ACC112 (cell line): ENCODE results near the gene NR1I2.

Experiments
- H2AFZ ChIP-seq: fragments of 200-600 bp; sonication (generic); one replicate; pipeline ENCODE4 v1.6.0; 2017; ENCODE audit warnings: antibody characterized with exemption, low read length; ENCODE audit not compliant: unreplicated experiment
- H3K27ac ChIP-seq: fragments of 200-600 bp; sonication (generic); 2 replicates; pipeline ENCODE4 v1.5.1; 2014; ENCODE audit warnings: low read depth, mild to moderate bottlenecking, antibody characterized with exemption, low read length, moderate library complexity
- H3K27me3 ChIP-seq: fragments of 200-600 bp; sonication (generic); 2 replicates; pipeline ENCODE4 v1.6.1; 2014; ENCODE audit warnings: mild to moderate bottlenecking, antibody characterized with exemption, low read length, moderate library complexity, mixed read lengths; ENCODE audit not compliant: insufficient read depth
- H3K36me3 ChIP-seq: fragments of 200-600 bp; sonication (generic); 2 replicates; pipeline ENCODE4 v1.6.1; 2016; ENCODE audit warnings: mild to moderate bottlenecking, antibody characterized with exemption, low read length, moderate library complexity, mixed read lengths; ENCODE audit not compliant: insufficient read depth
- H3K4me1 ChIP-seq: fragments of 200-600 bp; sonication (generic); one replicate; pipeline ENCODE4 v1.6.1; 2016; ENCODE audit warnings: low read length, mixed read lengths; ENCODE audit not compliant: insufficient read depth, unreplicated experiment, control insufficient read depth
- H3K4me3 ChIP-seq: fragments of 200-600 bp; sonication (generic); 2 replicates; pipeline ENCODE4 v1.5.1; 2014; ENCODE audit warnings: mild to moderate bottlenecking, low read depth, low read length
- H3K79me2 ChIP-seq: fragments of 200-600 bp; sonication (generic); one replicate; pipeline ENCODE4 v1.6.0; 2016; ENCODE audit warnings: low read length; ENCODE audit not compliant: control insufficient read depth, unreplicated experiment, insufficient read depth

The NR1I2 gene

DNA sequence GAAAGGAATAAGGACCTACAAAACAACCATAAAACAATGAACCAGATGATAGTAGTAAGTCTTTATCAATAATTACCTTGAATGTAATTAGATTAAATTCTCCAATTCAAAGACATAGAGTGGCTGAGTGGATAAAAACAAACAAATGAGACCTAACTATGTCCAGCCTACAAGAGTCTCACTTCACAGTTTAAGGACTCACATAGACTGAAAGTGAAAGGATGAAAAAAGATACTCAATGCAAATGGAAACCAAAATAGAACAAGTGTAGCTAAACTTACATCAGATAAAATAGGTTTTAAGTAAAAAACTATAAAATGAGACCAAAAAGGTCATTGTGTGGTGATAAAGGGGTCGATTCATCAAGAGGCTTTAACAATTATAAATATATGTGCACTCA, 21.9 kb upstream of the NR1I2 start:
- H3K4me1 ChIP-seq = no peaks in the 10 kb centered on the region
- no peaks in the 10 kb centered on the region for H3K36me3 ChIP-seq
- no peaks in the 10 kb centered on the region for H3K27me3 ChIP-seq
- H2AFZ ChIP-seq = no peak overlapping the region
- no peak overlapping the region for H3K4me3 ChIP-seq
- H3K79me2 ChIP-seq = no peaks in the 10 kb centered on the region
- H3K27ac ChIP-seq = no peak overlapping the region

DNA sequence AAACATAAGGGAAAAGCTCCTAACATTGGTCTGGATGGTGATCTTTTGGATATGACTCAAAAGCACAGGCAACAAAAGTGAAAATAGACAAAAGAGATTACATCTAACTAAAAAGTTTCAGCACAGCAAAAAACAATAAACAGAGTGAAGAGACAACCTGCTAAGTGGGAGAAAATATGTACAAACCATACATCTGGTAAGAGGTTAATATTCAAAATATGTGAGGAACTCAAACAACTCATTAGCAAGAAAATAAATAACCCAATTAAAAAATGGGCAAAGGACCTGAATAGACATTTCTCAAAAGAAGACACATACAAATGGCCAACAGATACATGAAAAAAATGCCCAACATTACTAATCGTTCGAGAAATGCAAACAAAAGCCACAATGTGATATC, 19.0 kb upstream of the NR1I2 start:
- Histone ChIP-seq H3K27ac (no peak overlapping the region), H3K4me3 (no peak overlapping the region), H3K27me3 (no peaks in the 10 kb centered on the region), H3K79me2 (no peaks in the 10 kb centered on the region), H3K4me1 (no peaks in the 10 kb centered on the region), H2AFZ (no peak overlapping the region), H3K36me3 (no peaks in the 10 kb centered on the region)

DNA sequence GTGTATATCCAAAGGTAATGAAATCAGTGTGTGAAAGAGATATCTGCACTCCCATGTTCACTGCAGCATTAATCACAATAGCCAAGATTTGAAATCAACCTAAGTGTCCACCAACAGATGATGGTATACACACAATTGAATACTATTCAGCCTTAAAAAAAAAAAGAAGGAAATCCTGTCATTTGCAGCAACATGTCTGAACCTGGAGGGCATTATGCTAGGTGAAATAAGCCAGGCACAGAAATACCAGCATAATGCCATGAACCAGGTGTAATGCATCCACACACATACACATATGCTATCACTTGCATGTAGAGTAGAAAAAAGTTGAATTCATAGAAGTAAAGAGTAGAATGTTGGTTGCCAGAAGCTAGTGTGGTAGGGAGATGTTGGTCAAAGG, 18.4 kb upstream of the NR1I2 start:
- H2AFZ ChIP-seq = no peak overlapping the region
- H3K79me2 ChIP-seq = no peaks in the 10 kb centered on the region

DNA sequence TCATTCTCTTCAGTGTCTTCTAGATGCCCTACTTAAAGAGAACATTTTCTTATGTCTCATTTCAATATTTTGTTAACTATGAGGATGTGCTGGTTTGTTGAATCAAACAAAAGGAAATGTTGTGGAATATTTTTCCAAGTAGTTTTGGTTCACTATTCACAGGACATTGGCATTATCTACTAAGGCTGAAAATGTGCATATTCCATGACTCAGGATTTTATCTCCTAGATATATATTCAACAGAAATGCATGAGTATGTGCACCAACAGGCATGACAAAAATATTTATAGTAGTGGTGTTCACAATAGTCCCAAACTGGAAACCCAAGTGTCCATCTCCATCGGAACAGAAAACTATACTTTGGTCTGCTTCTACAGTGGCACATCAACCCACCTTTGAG, 16.7 kb upstream of the NR1I2 start:
- Histone ChIP-seq H3K36me3 (no peaks in the 10 kb centered on the region), H3K4me1 (peaks cover 11% of the 10 kb centered on the region), H3K79me2 (no peaks in the 10 kb centered on the region), H3K27me3 (no peaks in the 10 kb centered on the region), H3K4me3 (no peak overlapping the region), H2AFZ (no peak overlapping the region), H3K27ac (no peak overlapping the region)

More for the DNA sequence above, 18.4 kb upstream of the NR1I2 start:
- no peaks in the 10 kb centered on the region for H3K4me1 ChIP-seq
- no peak overlapping the region for H3K4me3 ChIP-seq
- no peaks in the 10 kb centered on the region for H3K27me3 ChIP-seq
- H3K27ac ChIP-seq = no peak overlapping the region
- H3K36me3 ChIP-seq = no peaks in the 10 kb centered on the region

DNA sequence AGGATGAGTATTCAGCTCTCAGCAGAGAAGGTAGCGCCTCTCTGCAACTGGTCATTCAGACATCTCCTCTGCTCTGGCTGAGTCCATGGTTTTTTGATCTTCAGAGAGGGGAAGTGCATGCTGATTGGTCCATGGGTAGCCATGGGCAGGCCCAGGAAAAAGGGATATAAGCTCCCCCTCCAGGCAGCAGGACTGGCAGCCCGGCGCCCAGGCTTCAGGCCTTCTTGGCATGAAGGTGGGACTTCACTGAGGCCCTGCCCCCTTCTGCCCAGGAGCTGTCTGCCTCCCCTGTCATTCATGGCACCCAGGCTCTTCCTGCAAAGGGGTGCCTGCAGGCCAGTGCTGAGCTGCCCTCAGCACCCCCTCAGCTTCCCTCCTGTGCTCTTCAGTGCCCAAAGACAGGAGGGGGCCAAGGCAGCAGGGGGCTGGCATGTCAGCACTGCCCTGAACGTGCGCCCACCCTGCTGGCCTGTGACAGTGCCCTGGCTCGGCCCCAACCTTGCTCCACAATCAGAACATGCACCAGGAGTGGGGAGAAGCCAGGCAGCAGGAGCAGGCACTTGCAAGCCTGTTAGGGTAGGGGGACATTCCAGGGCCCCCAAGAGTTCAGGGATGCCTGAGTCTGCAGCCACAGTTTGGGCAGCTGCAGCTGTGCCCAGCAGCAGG, 13.8 kb upstream of the NR1I2 start:
- Histone ChIP-seq H3K4me1 (peaks cover 18% of the 10 kb centered on the region), H3K79me2 (no peaks in the 10 kb centered on the region), H3K27me3 (no peaks in the 10 kb centered on the region), H2AFZ (no peak overlapping the region), H3K4me3 (no peak overlapping the region), H3K27ac (no peak overlapping the region), H3K36me3 (no peaks in the 10 kb centered on the region)

DNA sequence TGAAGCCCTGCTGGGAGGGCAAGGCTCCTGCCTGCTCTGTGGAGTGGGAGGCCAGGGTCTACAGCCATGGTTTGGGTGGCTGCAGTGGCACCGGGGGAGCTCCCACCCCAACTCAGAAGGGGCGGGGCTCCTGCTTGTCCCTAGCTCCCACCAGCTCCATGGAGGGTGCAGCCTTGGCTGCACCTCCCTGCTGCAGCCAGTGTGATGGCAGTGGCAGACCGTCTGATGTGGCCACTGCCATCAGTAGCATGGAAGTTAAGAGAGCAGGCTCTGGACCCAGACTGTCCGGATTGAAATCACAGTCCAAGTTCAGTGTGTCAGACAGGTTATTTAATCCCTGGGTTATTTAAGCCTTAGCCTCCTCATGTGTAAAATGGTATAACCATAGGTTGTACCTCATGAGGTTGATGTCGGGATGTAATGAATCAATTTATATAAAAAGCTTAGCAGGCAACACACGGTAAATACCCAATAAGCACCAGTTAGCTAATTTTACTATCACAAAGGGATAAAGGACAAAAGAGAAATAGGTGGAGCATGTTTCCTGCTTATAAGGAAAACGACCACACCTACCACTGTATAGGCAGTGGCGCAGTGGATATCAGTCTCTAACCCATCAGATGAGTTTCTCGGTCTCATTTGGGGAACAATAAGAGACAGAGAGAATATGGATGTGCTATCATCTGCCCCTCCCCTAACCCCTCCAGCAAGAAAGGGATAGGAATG, 13.1 kb upstream of the NR1I2 start:
- Histone ChIP-seq H3K27ac (peak overlapping the region; percentile 84), H3K36me3 (no peaks in the 10 kb centered on the region), H3K4me1 (peaks cover 18% of the 10 kb centered on the region), H3K79me2 (no peaks in the 10 kb centered on the region), H2AFZ (no peak overlapping the region), H3K27me3 (no peaks in the 10 kb centered on the region), H3K4me3 (0 out of 2 replicates have a peak overlapping the region, but pooled peaks have one; percentile 21)

DNA sequence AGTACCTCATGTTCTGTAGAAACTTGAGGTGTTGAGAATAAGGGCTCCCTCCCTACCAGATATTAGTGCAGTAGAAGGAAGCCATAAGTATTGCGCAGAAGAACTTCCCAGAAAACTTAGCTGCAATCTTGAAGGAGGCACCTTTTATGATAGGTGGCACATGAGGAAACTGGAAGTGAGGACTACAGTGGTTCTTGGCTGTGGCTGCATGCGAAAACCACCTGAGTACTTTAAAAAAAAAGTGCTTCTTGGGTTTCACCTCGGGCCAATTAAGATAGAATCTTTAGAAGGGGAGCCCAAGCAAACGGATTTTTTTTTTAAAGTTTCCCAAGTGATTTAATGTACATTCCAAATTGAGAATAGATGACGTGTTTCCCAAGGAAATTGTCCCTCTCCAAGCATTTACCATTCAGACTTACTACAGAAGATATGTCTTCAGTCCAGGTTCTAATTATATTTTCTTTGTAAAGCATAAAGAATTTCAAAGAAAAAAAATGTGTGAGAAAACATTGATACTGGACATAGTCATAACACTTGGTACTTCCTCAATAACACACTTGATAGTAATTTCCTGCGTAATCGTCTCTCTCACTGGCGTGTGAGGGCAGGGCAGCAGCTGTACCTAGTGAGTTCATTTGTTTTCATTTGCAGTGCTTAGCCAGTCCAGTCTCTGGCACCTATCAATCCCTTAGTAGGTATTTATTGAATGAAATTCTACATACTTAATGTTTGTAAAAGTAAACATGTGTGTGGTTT, 12.3 kb upstream of the NR1I2 start:
- H2AFZ ChIP-seq = peak overlapping the region; percentile 39
- H3K36me3 ChIP-seq = no peaks in the 10 kb centered on the region
- H3K4me1 ChIP-seq = peaks cover 18% of the 10 kb centered on the region
- H3K4me3 ChIP-seq = peak overlapping the region; percentile 21; the same call in 1 of the 2 replicates
- peak overlapping the region; percentile 84 for H3K27ac ChIP-seq
- no peaks in the 10 kb centered on the region for H3K27me3 ChIP-seq
- no peaks in the 10 kb centered on the region for H3K79me2 ChIP-seq

DNA sequence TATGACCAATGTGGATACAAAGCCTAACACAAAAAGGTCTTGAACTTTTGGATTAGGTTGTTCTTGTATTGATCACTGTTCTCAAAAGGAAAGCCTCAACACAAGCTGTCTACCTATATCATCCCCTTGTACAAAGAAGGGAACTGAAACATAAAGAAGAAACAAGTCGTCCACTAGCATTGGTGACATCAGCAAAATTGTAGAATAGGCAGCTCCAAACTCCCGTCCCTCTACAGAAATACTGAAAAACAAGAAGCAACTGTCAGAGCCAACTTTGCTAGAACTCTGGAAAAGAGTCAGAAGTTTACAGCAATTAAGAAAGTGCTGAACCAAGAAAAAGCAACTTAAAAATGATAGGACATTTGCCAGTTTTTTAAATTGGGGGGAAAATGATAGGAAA, 7.5 kb upstream of the NR1I2 start:
- Histone ChIP-seq H3K4me1 (peaks cover 11% of the 10 kb centered on the region), H2AFZ (peak overlapping the region; percentile 24), H3K36me3 (no peaks in the 10 kb centered on the region), H3K27me3 (no peaks in the 10 kb centered on the region), H3K4me3 (no peak overlapping the region), H3K79me2 (no peaks in the 10 kb centered on the region), H3K27ac (no peak overlapping the region)

DNA sequence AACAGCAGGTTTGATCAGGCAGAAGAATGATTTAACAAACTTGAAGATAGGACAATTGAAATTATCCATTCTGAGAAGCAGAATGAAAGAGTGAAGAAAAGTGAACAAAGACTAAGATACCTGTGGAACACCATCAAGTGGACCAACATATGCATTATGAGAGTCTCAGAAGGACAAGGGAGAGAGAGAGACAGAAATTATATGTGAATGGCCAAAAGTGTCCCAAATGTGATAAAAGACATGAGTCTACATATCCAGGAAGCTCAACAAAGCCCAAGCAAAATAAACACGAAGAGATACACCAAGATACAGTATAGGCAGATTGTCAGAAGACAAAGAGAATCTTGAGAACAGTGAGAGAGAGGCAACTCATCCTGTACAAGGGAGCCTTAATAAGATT, 5.6 kb upstream of the NR1I2 start:
- no peak overlapping the region for H2AFZ ChIP-seq

DNA sequence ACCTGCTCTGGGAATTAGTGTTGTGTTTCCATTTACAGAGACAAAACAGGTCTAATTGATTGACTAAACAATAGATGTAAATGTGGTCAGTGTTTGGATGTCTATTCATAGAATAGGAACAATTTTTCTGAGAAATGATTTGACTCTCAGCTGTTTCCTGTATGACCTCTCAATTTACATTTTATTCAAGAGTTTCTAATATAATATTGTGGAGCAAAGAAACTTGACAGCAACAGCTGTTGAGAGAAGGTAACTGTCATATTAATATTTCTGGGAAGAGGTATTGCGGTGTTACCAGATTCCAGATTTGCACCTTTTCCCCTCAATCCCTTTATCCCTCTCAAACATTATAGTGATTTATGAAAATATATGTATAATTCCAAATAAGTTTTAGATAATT, 3.7 kb upstream of the NR1I2 start:
- H3K36me3 ChIP-seq = no peaks in the 10 kb centered on the region
- no peak overlapping the region for H3K4me3 ChIP-seq

More for the DNA sequence above, 5.6 kb upstream of the NR1I2 start:
- Histone ChIP-seq H3K27ac (no peak overlapping the region), H3K4me1 (peaks cover 6% of the 10 kb centered on the region), H3K4me3 (no peak overlapping the region), H3K27me3 (no peaks in the 10 kb centered on the region), H3K36me3 (no peaks in the 10 kb centered on the region), H3K79me2 (no peaks in the 10 kb centered on the region)

More for the DNA sequence above, 3.7 kb upstream of the NR1I2 start:
- no peak overlapping the region for H3K27ac ChIP-seq
- no peak overlapping the region for H2AFZ ChIP-seq
- H3K27me3 ChIP-seq = no peaks in the 10 kb centered on the region
- H3K79me2 ChIP-seq = no peaks in the 10 kb centered on the region
- no peaks in the 10 kb centered on the region for H3K4me1 ChIP-seq
